Epithelial cell of esophagus (primary cell): ENCODE data around the gene LRRC52.
A peak's percentile ranks its signal among the peaks of the same experiment; 100 is the strongest.
"Not testable (repeated sequence)": the region's sequence is repeated elsewhere in the genome, so short reads cannot be mapped to it uniquely, and the experiment has no call there.

Experiments used
- DNase-seq: peaks from one replicate; pipeline ENCODE4 v3.0.0; 2010; ENCODE audit warnings: low read depth
- H3K4me3 ChIP-seq: 2 replicates; pipeline ENCODE4 v1.5.1; 2011; ENCODE audit warnings: mild to moderate bottlenecking, low read length, control low read depth
- CTCF ChIP-seq: IDR thresholded peaks from 2 replicates; pipeline ENCODE4 v1.5.1; 2011; ENCODE audit warnings: low read depth, mild to moderate bottlenecking, low read length, control low read depth, inconsistent platforms; ENCODE audit not compliant: insufficient read depth; ENCODE audit errors: missing control alignments

LRRC52 gene

DNA sequence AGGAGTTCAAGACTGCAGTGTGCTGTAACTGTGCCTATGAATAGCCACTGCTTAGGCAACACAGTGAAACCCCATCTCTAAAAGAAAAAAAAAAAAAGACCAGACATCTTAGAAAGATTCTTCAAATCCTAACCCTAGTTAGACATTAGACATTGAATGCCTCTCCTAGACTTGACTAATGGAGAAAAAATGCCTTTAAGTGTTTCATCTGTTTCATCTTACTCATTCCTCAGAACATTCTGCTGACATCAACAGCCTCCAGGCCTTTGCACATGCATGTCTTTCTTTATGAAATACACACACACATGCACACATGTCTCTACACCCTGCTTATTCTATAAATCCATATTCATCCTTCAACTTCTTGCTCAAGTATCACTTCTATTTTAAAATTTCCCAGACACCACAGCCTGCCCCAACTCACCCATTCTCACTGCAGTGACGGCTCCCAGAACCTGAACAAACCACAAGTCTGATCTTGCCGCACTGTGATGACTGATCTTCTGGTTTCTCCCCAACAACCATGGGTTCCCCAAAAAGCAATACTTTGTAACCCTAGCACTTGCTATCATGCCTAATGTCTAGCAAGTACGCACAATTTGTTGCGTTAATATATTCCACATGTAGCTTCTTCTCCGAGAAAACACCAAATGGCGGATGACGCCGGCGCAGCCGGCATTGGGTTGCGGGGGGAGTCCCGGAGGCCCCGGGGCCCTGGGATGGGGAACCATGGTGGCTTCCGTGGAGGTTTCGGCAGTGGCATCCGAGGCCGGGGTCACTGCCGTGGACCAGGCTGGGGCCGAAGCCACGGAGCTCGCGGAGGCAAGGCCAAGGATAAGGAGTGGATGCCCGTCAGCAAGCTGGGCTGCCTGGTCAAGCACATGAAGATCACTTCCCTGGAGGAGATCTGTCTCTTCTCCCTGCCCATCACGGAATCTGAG is 37.4 kb downstream of the LRRC52 start:
- no peak for TF ChIP-seq CTCF
- DNase-seq = peak; percentile 85
- no peak overlapping the region for H3K4me3 ChIP-seq

GRCh38 chr1:165581926-165582325 is 38.1 kb downstream of the LRRC52 start:
- no peak for TF ChIP-seq CTCF

GRCh38 chr1:165586398-165586797 is 42.6 kb downstream of the LRRC52 start:
- H3K4me3 ChIP-seq = no peak overlapping the region
- no peak for TF ChIP-seq CTCF
- DNase-seq = no peak

More at GRCh38 chr1:165581926-165582325, 38.1 kb downstream of the LRRC52 start:
- no peak for DNase-seq
- no peak overlapping the region for H3K4me3 ChIP-seq

DNA sequence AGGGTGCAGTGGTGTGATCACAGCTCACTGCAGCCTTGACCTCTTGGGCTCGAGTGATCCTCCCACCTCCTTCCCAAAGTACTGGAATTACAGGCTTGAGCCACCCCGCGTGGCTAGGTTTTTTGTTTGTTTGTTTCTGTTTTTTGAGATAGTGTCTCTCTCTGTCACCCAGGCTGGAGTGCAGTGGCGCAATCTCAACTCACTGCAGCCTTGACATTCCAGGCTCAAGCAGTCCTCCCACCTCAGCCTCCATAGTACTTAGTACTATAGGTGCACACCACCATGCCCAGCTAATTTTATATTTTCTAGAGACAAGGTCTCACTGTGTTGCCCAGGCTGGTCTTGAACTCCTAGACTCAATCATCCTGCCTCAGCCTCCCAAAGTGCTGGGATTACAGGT is 47.6 kb downstream of the LRRC52 start:
- H3K4me3 ChIP-seq, DNase-seq: not testable (repeated sequence)

DNA sequence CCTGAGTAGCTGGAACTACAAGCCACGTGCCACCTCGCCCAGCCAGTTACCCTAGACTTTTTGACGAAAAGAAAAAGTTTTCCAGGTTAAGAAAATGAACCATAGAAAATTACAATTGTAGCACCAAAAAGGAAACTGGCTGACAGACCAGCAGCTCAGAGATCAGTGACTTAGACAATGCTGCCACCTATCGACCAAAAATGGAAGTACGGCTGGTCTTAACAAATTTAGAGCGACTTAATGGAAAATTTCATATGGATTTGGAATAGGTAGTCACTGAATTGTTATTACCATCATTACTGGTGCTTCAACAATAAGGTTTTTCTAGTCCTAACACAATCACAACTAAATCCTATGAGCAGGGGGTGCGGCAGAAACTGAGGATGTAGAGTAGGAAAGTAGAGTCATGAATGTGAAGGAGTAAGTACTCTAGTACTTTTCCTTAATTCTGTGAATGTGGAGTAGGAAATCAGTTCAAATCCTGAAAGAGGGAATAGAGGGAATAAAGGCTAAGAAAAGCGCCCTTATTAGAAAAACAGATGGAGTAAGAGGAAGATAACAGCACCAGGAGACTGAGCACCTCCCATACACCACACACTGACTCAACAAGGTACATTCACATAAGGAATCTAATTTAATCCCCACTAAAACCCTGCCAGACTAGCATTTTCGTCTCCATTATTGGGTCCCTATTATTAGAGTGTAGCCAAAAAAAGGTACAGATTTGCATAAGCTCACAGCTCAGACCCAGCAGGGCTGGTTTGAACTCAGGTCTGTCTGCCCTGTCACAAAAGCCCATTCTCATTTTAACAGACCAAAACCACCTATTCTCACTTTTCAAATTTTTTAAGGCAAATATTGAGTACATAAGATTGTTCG is 49.4 kb downstream of the LRRC52 start:
- DNase-seq = peak; percentile 74
- peak; percentile 90 for TF ChIP-seq CTCF

DNA sequence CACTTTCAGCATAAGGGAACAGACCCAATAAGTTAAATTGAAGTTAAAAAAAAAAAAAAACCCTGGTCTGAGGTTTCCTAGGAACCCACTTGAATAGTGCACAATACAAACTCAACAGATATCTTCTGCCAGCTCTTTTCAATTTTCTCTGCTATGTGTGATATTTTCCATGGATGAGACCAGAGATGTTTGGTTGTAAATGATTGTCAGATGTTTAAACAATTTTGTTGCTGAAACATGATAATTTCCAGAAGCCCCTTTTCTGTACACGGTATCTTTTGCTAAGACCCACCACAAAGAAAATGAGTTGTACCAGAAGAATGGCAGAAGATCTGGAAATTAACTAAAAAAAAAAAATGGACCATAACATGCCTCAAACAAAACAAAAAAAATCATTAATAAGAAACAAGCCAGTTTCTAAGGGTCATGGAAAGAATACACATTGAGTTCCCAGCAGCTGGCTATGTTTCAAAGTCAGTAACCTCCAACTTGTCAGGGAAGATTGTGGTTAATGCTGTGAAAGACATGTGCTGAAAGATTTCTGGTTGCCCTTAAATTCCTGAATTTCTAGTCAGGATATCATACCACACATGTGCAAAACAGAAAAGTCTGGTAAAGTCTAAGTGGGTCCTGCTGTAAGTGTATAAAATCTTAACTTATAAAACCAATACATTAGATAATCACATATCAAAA is 51.6 kb downstream of the LRRC52 start:
- H3K4me3 ChIP-seq = no peak overlapping the region
- no peak for TF ChIP-seq CTCF
- DNase-seq = peak; percentile 15

More for the DNA sequence above, 49.4 kb downstream of the LRRC52 start:
- no peak overlapping the region for H3K4me3 ChIP-seq
